ENCODE results near the gene PDE10A.

PDE10A gene

DNA sequence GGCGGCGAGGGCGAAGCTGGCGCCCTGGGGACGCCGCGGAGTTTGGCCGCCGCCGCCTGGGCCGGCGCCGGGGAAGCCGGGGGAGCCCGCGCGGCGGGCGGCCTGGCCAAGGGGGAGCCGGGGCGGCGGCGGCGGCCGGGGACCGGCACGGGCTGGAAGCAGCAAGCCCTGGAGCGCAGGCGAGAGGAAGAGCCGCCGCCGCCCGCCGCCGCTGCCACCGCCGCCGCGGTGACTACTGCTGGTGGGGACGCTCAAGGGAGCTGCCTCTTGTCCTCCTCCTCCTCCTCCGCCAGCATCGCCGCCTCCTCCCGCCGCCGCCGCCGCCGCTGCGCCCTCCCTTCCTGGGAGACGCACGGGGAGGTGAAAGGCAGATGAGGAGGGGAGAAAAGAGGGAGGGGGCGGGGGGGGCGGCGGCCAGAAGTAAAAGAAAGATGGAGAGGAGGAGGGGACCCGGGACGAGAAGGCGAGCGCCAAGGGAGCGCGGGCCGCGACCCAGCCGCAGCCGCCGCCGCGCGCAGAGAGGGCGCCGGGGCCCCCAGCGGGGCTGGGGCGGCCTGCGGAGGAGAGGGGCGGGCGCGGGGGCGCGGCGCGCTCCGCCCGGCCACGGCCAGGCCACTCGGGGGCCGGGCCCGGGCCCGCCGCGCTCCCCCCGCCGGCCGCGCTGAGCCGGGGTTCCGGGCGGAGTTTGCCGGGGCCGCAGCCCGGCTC lies 846 bp downstream of the PDE10A start:
- peak; percentile 60 for DNase-seq (ENCODE audit: low read depth)
- H3K4me3 ChIP-seq (replicated peaks; ENCODE audit: low read depth, low read length): peak overlapping the region; percentile 86
- TF ChIP-seq, protein P1, sequence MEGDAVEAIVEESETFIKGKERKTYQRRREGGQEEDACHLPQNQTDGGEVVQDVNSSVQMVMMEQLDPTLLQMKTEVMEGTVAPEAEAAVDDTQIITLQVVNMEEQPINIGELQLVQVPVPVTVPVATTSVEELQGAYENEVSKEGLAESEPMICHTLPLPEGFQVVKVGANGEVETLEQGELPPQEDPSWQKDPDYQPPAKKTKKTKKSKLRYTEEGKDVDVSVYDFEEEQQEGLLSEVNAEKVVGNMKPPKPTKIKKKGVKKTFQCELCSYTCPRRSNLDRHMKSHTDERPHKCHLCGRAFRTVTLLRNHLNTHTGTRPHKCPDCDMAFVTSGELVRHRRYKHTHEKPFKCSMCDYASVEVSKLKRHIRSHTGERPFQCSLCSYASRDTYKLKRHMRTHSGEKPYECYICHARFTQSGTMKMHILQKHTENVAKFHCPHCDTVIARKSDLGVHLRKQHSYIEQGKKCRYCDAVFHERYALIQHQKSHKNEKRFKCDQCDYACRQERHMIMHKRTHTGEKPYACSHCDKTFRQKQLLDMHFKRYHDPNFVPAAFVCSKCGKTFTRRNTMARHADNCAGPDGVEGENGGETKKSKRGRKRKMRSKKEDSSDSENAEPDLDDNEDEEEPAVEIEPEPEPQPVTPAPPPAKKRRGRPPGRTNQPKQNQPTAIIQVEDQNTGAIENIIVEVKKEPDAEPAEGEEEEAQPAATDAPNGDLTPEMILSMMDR (IDR thresholded peaks at IDR 0.05; ENCODE audit: low read length, missing control alignments): no peak

DNA sequence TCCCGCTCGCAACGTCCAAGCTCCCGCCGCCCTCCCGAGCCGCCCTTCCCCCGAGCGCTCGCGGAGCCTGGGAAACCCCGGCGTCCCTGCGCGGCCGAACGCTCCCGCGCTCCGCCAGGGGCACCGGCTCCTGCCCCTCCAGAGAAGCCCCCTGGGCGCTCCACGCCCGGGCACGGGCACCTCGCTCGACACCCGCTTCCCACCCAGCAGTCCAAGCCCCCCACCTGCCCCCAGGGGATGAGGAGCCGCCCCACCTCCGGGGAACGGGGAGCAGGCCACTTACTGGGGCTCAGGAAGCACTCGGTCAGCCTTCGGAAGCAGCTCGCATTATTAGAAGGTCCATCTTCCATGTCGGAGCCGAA lies 1.4 kb downstream of the PDE10A start:
- no peak for DNase-seq (ENCODE audit: low read depth)
- TF ChIP-seq, protein P1 (IDR thresholded peaks at IDR 0.05; ENCODE audit: low read length, missing control alignments): no peak
- peak overlapping the region; percentile 86 for H3K4me3 ChIP-seq (replicated peaks; ENCODE audit: low read depth, low read length)

DNA sequence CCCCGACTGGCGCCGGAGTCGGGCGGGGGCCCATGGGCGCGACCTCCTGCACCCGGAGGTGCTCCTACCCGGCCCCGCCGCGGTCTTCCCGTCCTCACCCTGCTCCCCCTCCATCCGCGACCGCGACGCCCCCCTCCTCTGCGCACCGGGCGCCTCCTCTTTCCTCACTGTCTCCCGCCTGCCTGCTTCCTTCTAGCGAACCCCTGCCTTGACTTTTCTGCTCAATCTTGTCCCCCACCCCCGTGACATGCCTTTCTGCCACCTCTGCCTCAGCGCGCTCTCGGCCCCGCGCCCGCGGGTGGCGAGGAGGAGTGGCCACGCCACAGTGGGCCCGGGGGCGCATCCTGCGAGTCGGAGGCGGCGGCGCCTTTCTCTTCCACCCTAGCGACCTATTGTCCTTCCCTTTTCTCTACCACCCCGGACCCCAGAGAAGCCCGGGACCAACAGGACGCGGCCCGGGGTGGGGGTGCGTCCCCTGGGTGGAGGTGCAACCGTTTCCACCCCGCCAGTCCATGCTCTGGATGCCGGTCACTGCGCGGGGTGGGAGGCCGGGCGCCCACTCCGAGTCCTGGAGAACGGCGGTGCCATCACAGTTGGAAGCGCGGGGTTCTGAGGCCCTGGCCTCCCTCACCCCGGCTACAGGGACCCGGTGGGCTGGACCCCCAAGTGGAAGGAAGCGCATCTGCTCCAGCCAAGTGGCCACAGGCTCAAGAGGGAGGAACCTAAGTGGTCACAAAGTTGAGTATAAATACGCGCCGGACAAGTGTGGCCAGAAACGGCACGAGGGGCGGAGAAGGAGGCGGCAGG lies 2.0 kb downstream of the PDE10A start:
- H3K4me3 ChIP-seq (replicated peaks; ENCODE audit: low read depth, low read length): peak overlapping the region; percentile 86
- peak; percentile 53 for DNase-seq (ENCODE audit: low read depth)
- TF ChIP-seq, protein P1 (IDR thresholded peaks at IDR 0.05; ENCODE audit: low read length, missing control alignments): no peak

DNA sequence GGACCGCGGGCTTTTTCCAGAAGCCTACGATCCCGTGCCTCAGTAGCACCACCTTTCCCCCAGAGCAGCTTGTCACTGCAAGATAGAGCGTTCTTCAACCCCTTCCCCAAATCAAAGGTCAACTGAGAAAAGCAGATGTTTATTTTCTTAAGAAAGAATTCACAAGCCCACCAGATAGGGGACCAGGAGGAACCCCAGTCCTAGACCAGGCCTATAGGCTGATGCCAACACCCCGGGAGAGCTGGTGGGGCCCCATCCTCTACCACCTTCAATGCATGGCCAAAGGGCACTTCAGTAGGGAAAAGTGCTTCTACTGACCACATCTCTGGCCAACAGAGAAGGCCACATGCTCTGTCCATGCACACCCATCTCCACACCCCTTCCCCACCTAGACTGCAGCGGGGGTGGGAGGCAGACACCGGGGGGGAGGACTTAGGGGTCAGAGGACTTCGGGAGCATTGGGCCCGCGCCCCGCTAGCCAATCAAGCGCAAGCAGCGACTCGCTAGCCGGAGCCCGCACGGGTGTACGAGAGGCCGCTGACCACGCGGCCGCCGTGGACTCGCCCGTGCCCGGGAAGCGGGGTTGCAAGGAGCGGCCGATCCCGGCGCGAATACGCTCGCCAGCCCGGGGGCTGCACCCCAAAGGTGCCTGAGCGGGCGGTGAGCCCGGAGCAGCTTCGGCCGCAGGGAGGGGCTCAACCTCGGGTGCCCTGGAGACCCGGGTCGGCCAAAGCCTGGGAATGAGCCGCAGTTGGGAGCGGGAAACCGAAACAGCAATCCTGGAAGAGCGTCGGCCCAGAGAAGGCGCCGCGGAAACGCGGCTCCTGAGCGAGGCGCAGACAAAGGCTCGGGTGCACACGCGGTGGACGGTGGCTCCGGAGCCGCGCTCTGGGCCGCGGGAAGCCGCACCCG lies 2.8 kb downstream of the PDE10A start:
- peak; percentile 42 for DNase-seq (ENCODE audit: low read depth)
- TF ChIP-seq, protein P1 (IDR thresholded peaks at IDR 0.05; ENCODE audit: low read length, missing control alignments): no peak
- H3K4me3 ChIP-seq (replicated peaks; ENCODE audit: low read depth, low read length): peak overlapping the region; percentile 86

DNA sequence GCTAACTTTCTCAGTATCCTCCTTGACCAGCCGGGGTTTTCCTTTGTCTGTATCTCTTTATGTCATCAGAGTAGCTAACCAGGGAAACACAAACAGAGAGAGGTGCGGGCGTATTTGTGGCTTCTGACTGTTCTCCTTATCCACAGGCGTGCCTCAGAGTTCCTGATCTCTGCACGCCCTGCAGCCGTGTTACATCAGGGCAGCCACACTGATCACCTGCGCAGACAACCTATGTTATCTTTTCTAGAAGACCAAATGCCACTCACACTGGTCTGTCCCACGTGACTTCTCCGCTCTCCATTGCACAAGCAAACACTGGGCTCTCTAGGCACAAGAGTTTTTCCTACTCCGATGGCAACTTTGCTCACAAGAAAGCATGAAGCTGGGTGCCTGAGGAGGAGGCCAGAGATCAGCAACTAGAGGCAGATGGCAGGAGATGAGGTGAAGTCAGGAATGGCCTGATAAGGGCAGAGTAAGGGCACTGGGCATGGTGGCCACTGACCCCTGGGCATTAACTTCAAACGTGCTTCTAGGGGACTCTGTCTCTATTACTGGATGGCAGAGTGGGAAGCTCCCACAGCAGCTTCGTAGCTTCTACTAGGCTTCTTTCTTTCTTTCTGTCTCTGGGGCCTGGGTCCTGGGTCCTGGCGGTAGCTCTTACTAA lies 4.5 kb downstream of the PDE10A start:
- DNase-seq (ENCODE audit: low read depth): no peak
- TF ChIP-seq, protein P1 (IDR thresholded peaks at IDR 0.05; ENCODE audit: low read length, missing control alignments): no peak

DNA sequence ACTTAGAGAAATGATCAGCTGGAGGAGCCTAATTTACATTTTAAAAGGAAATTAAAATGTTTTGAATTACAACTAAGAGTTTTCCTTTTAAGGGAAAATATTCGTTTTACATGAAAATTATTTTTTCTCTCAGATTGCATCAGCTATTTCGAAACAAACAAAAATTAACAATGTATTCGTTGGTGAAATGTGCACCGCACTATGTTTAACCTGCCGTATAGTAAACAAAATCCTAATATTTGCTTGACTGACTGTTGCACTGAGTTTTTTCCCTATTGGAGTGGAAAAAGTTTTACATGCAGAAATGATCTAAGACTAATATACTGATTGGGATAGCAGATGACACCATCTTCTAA lies 5.7 kb downstream of the PDE10A start:
- no peak for DNase-seq (ENCODE audit: low read depth)
- H3K4me3 ChIP-seq (replicated peaks; ENCODE audit: low read depth, low read length): no peak overlapping the region
- TF ChIP-seq, protein P1 (IDR thresholded peaks at IDR 0.05; ENCODE audit: low read length, missing control alignments): no peak

More for the DNA sequence above, 4.5 kb downstream of the PDE10A start:
- H3K4me3 ChIP-seq (replicated peaks; ENCODE audit: low read depth, low read length): no peak overlapping the region

Data from fibroblast of pulmonary artery (primary cell).